HG03066 (cell line): ENCODE data around the gene LRRFIP1.
"Not testable (repeated sequence)": the region's sequence is repeated elsewhere in the genome, so short reads cannot be mapped to it uniquely, and the experiment has no call there.

Source experiments
- ATAC-seq: cut with Tn5 transposase; IDR thresholded peaks from one replicate; pipeline ENCODE4 v1.9.1; 2021; ENCODE audit warnings: low read depth; ENCODE audit not compliant: unreplicated experiment

The LRRFIP1 gene

GRCh38 chr2:237596520-237597195 is 30.7 kb upstream of the LRRFIP1 start:
- no peak for ATAC-seq

- ATAC-seq: no peak
Observed at GRCh38 chr2:237597196-237598145, 29.9 kb upstream of the LRRFIP1 start.

GRCh38 chr2:237598468-237599208 is 28.7 kb upstream of the LRRFIP1 start:
- ATAC-seq: no peak

- ATAC-seq: no peak
Observed at GRCh38 chr2:237599465-237600110, 27.8 kb upstream of the LRRFIP1 start.

- ATAC-seq: no peak
Observed at GRCh38 chr2:237600205-237600846, 27.1 kb upstream of the LRRFIP1 start.

- no peak for ATAC-seq
Observed at GRCh38 chr2:237601453-237602116, 25.8 kb upstream of the LRRFIP1 start.

GRCh38 chr2:237602409-237602808 is 25.0 kb upstream of the LRRFIP1 start:
- ATAC-seq: no peak

GRCh38 chr2:237603049-237603717 is 24.2 kb upstream of the LRRFIP1 start:
- ATAC-seq: no peak

GRCh38 chr2:237603718-237604362 is 23.5 kb upstream of the LRRFIP1 start:
- ATAC-seq: no peak

GRCh38 chr2:237604391-237604790 is 23.0 kb upstream of the LRRFIP1 start:
- ATAC-seq: no peak

- ATAC-seq: no peak
Observed at GRCh38 chr2:237604960-237605359, 22.4 kb upstream of the LRRFIP1 start.

GRCh38 chr2:237606522-237606921 is 20.9 kb upstream of the LRRFIP1 start:
- ATAC-seq: not testable (repeated sequence)

- no peak for ATAC-seq
Observed at GRCh38 chr2:237612527-237613357, 14.6 kb upstream of the LRRFIP1 start.

GRCh38 chr2:237613679-237614078 is 13.7 kb upstream of the LRRFIP1 start:
- ATAC-seq: no peak

GRCh38 chr2:237614151-237614720 is 13.2 kb upstream of the LRRFIP1 start:
- no peak for ATAC-seq

GRCh38 chr2:237615631-237616249 is 11.6 kb upstream of the LRRFIP1 start:
- ATAC-seq: no peak

GRCh38 chr2:237616373-237616733 is 11.0 kb upstream of the LRRFIP1 start:
- no peak for ATAC-seq
